GM18873 (cell line): ENCODE data around the gene NGRN.
"Not testable (repeated sequence)": the region's sequence is repeated elsewhere in the genome, so short reads cannot be mapped to it uniquely, and the experiment has no call there.

Source experiments
- ATAC-seq: cut with Tn5 transposase; IDR thresholded peaks from one replicate; pipeline ENCODE4 v1.9.1; 2021; ENCODE audit warnings: mild to moderate bottlenecking, moderate library complexity, moderate number of reproducible peaks; ENCODE audit not compliant: unreplicated experiment, low FRiP score

NGRN gene

GRCh38 chr15:90271459-90272166 lies 6.1 kb downstream of the NGRN start:
- no peak for ATAC-seq

GRCh38 chr15:90278467-90278866 lies 13.0 kb downstream of the NGRN start:
- ATAC-seq = not testable (repeated sequence)

- not testable (repeated sequence) for ATAC-seq
These were observed 15.3 kb downstream of the NGRN start for GRCh38 chr15:90280743-90281142.

DNA sequence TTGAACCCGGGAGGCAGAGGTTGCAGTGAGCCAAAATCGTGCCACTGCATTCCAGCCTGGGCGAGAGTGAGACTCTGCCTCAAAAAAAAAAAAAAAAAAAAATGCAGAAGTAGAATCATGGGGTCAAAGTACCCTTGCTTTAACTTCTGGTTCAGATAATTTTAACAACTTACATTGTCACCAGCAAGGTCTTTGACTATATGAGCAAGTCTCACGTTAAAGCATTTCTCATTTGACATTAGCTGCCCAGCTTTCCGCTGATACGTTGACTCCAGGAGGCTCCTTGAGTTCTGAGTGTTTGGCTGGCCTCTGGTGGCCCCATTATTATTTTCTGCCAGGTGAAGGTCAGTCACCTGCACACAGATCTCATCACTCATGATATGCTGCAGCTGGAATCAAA lies 16.2 kb downstream of the NGRN start:
- ATAC-seq = not testable (repeated sequence)

GRCh38 chr15:90286678-90287077 lies 21.2 kb downstream of the NGRN start:
- no peak for ATAC-seq

DNA sequence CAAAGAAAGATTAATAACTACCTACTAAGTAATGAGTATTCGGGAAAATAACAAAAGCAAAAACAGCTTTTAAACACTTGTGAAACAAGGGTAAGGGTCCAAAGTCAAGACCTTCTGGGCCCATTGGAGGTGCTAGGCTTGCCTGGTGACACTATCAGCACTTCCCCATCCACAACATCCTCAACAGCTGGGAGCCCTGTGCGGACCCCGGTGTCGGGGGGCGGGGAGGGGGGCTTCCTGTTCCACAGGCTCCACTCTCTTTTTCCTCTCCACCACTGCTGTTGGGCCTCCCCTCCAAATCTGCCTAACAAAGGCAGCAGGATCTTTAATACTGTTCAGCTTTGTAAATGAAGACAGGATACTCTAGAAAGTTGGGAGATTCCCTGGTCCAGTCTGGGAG lies 21.6 kb downstream of the NGRN start:
- ATAC-seq = no peak

GRCh38 chr15:90287946-90288345 lies 22.5 kb downstream of the NGRN start:
- ATAC-seq = no peak

DNA sequence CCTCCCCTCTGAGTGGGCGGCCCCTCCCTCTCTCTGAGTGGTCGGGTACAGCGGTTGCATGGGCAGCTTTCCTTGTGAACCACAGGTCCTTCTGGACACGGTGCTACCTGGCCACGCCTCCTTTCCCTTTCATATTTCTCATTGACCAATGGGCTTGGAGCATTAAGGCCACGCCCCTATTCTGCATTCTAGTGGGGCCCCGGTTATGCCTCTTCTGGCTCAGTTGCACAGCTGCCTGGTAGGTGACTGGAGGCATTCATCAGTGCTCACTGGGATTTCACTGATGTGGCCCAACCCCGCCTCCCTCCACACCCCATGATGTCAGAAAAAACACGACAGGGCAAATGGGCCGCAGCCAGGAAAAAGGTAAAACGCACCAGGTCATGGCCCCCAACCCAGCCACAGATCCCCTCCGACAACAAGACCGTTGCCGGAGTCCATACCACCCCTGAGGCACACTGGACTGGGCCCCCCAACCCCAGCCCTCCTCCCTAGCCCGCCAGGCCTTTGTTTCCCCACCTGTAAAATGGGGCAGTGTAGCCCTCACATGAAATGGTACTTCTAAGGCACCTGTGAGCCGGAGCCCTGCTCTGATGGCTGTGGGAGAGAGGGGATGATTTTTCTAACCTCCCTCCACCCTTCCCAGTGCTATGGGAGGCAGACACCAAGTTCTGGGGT lies 26.3 kb downstream of the NGRN start:
- ATAC-seq = no peak

- ATAC-seq = not testable (repeated sequence)
These were observed 27.8 kb downstream of the NGRN start for GRCh38 chr15:90293040-90293810.

DNA sequence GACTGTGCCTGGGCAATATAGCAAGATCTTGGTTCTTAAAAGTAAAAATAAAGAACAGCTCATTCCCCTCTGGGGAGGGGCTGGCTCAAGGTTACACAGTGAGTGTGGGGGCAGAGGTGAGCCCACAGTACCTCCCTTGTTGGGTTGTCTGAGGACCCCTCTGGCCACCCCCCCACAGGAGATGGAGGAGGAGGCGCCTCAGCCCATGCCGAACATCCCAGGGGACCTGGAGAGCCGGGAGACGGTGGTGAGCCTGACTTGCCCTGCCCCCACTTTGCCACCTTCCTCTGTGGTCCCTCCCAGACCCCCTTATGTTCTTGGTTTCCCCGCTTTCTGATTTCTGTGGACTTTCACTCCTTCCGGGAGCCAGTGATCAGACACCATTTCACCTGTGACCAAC lies 28.7 kb downstream of the NGRN start:
- no peak for ATAC-seq

GRCh38 chr15:90294601-90295269 lies 29.3 kb downstream of the NGRN start:
- ATAC-seq = no peak

DNA sequence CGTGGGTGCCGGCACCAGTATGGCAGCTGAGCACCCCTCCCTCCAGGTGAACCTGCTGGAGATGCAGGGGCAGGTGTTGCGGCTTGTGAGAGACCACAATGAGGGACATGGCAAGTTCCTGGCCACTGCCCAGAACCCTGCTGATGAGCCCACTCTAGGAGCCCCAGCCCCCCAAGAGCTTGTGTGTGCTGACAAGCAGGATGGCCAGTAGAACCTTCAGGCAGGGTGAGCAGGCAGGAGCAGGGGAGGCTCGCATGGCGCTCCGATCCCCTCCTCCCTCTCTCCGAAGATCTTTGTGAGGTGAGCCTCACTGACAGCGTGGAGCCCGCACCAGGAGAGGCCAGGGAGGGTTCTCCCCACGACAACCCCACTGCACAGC lies 29.8 kb downstream of the NGRN start:
- ATAC-seq = no peak

- ATAC-seq = not testable (repeated sequence)
These were observed 30.9 kb downstream of the NGRN start for GRCh38 chr15:90296316-90296884.

GRCh38 chr15:90297021-90297420 lies 31.5 kb downstream of the NGRN start:
- ATAC-seq = no peak

DNA sequence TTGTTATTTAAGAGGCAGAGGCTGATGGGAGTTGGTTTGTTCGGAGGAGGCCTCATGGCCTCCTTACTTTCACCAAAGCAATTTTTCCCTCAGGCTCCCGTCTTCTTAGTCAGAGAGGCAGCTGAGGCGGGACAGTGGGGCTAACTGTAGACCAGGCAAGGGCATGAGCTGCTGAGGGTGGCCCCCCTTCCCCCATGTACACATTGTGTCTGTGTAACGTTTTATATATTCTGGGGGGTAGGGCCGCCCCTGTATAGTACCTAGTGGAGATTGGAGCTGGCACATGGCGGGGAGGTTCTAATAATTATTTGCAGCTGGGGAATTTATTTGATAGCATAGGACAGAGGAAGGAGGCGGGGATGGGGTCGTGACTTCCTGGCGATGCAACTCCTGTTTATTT lies 35.1 kb downstream of the NGRN start:
- ATAC-seq = no peak

DNA sequence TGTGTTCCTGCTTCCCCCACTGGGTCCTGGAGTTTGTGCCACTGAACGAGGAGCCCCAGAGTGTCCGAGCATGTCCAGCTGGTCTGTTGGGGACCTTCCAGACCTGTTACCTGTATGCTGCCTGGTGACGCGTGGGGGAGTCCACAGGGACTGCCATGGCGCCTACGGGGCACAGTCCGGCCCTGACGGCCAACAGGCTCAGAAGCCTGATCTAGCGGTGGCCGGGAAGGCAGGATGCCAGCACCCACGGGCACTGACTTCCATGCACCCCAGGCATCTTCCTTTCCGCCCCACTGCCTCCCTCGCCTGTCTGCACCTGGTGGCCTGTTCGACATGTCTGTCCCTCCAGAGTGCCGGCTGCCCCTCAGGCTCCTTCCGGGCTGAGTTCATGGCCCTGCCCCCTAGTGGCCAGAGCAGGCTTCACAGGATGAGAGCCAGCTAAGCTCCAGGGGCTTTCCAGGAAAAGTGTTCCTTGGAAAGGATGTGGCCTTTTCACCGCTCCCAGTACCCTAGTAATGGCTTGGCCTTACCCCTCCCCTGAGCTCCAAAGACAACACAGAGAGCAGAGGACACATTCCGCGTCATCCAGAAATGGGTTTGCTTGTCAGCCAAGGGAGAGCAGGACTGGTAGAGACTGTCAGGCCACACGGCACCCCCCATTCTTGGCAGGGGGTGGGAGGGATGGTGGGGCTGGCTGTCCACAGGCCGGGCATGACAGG lies 35.7 kb downstream of the NGRN start:
- no peak for ATAC-seq

- ATAC-seq = no peak
These were observed 36.3 kb downstream of the NGRN start for GRCh38 chr15:90301707-90302300.

DNA sequence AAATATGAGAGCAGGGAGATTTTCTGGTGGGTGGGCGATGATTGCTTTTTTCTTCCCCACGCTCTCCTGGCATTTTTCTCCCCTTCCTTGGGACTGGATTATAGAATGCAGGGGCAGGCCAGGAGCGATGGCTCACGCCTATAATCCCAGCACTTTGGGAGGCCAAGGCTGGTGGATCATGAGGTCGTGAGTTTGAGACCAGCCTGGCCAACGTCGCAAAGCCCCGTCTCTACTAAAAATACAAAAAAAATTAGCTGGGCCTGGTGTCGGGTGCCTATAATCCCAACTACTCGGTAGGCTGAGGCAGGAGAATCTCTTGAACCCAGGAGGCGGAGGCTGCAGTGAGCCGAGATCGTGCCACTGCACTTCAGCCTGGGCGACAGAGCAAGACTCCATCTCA lies 39.9 kb downstream of the NGRN start:
- not testable (repeated sequence) for ATAC-seq

DNA sequence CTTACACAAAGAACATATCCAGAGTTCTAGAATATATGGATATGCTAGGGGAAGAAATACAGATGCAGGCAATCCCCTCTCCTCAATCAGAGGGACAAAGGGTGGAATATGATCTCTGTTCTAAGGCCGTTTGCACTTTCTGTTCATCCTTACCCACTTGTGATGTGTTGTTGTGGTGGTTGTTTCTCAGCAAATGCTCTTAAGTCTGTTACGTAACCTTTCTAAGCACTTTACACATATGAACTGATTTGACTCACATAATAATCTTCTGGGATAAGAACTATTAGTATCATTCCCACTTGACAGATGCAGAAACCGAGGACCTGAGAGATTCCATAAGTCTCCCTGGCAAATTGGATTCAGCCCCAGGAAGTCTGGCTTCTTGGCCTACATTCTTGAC lies 40.5 kb downstream of the NGRN start:
- ATAC-seq = no peak

- ATAC-seq = no peak
These were observed 41.1 kb downstream of the NGRN start for GRCh38 chr15:90306560-90306959.
